SK-N-SH treated with all-trans-retinoic acid at 6 μM for 48 hours (cell line): ENCODE data around the gene PLXNC1.
"Not testable (repeated sequence)": the region's sequence is repeated elsewhere in the genome, so short reads cannot be mapped to it uniquely, and the experiment has no call there.

ENCODE experiments used
- ATAC-seq: fragments of 200-7000 bp; cut with Tn5 transposase; 3 replicates; pipeline ENCODE4 v1.9.1; 2020; ENCODE audit warnings: mild to moderate bottlenecking, moderate library complexity
- ARNTL ChIP-seq: fragments of 450-650 bp; formaldehyde crosslinking; IDR thresholded peaks from 2 replicates; pipeline ENCODE4 v1.5.0; 2020; ENCODE audit warnings: low read depth, mild to moderate bottlenecking, moderate library complexity, borderline replicate concordance
- BACH2 ChIP-seq: fragments of 250-450 bp; sonication (Bioruptor Pico); IDR thresholded peaks from 2 replicates; pipeline ENCODE4 v1.9.0; 2021; ENCODE audit warnings: mild to moderate bottlenecking, borderline replicate concordance
- ESRRG ChIP-seq: fragments of 250-450 bp; sonication (Bioruptor Pico); IDR thresholded peaks from 2 replicates; pipeline ENCODE4 v1.6.1; 2021; ENCODE audit warnings: mild to moderate bottlenecking
- GLIS3 ChIP-seq: fragments of 250-450 bp; sonication (Bioruptor Pico); IDR thresholded peaks from 2 replicates; pipeline ENCODE4 v1.5.0; 2020; ENCODE audit warnings: mild to moderate bottlenecking, moderate library complexity
- OSR1 ChIP-seq: fragments of 250-450 bp; sonication (Bioruptor Pico); IDR thresholded peaks from 2 replicates; pipeline ENCODE4 v1.8.0; 2022; ENCODE audit warnings: moderate library complexity, mild to moderate bottlenecking, inconsistent platforms
- RARB ChIP-seq: fragments of 250-450 bp; sonication (Bioruptor Pico); IDR thresholded peaks from 2 replicates; pipeline ENCODE4 v1.8.0; 2021; ENCODE audit warnings: mild to moderate bottlenecking, moderate library complexity
- SNAI2 ChIP-seq: fragments of 250-450 bp; sonication (Bioruptor Pico); IDR thresholded peaks from 2 replicates; pipeline ENCODE4 v1.5.0; 2020; ENCODE audit warnings: mild to moderate bottlenecking, moderate library complexity
- TCF4 ChIP-seq: fragments of 250-450 bp; sonication (Bioruptor Pico); IDR thresholded peaks from 2 replicates; pipeline ENCODE4 v1.8.0; 2021; ENCODE audit warnings: mild to moderate bottlenecking, moderate library complexity, borderline replicate concordance
- TOX ChIP-seq: fragments of 250-450 bp; sonication (Bioruptor Pico); IDR thresholded peaks from 2 replicates; pipeline ENCODE4 v1.8.0; 2021; ENCODE audit warnings: mild to moderate bottlenecking, moderate library complexity, borderline replicate concordance
- ZC3H10 ChIP-seq: fragments of 250-450 bp; sonication (Bioruptor Pico); IDR thresholded peaks from 2 replicates; pipeline ENCODE4 v1.5.1; 2021; ENCODE audit warnings: mild to moderate bottlenecking, moderate library complexity
- ZFP3 ChIP-seq: fragments of 250-450 bp; sonication (Bioruptor Pico); IDR thresholded peaks from 2 replicates; pipeline ENCODE4 v1.5.0; 2020; ENCODE audit warnings: mild to moderate bottlenecking, moderate library complexity
- ZFP30 ChIP-seq: fragments of 450-650 bp; formaldehyde crosslinking; IDR thresholded peaks from 2 replicates; pipeline ENCODE4 v1.5.0; 2022; ENCODE audit warnings: mild to moderate bottlenecking, moderate library complexity
- ZNF565 ChIP-seq: fragments of 450-650 bp; formaldehyde crosslinking; conservative IDR thresholded peaks from 2 replicates; pipeline ENCODE4 v1.5.0; 2020; ENCODE audit warnings: low read depth, mild to moderate bottlenecking, moderate library complexity
- ZNF70 ChIP-seq: fragments of 450-650 bp; formaldehyde crosslinking; IDR thresholded peaks from 2 replicates; pipeline ENCODE4 v1.5.0; 2020; ENCODE audit warnings: mild to moderate bottlenecking, moderate library complexity
- ZNF8 ChIP-seq: fragments of 450-650 bp; formaldehyde crosslinking; IDR thresholded peaks from 2 replicates; pipeline ENCODE4 v1.5.0; 2020; ENCODE audit warnings: mild to moderate bottlenecking, moderate library complexity
- TF ChIP-seq, protein P1 (sequence below): fragments of 250-450 bp; sonication (Bioruptor Pico); IDR thresholded peaks from 2 replicates; pipeline ENCODE4 v1.8.0; 2021; ENCODE audit warnings: low read depth, mild to moderate bottlenecking, moderate library complexity, borderline replicate concordance
- TF ChIP-seq, protein P2 (sequence below): fragments of 250-450 bp; sonication (Bioruptor Pico); IDR thresholded peaks from 2 replicates; pipeline ENCODE4 v1.5.1; 2020; ENCODE audit warnings: low read depth, mild to moderate bottlenecking, moderate library complexity
- TF ChIP-seq, protein P3 (sequence below): fragments of 250-450 bp; sonication (Bioruptor Pico); IDR thresholded peaks from 2 replicates; pipeline ENCODE4 v1.5.1; 2021; ENCODE audit warnings: mild to moderate bottlenecking, moderate library complexity
- TF ChIP-seq, protein P4 (sequence below): fragments of 250-450 bp; sonication (Bioruptor Pico); IDR thresholded peaks from 2 replicates; pipeline ENCODE4 v1.5.0; 2020; ENCODE audit warnings: mild to moderate bottlenecking, moderate library complexity
- TF ChIP-seq, protein P5 (sequence below): fragments of 250-450 bp; sonication (Bioruptor Pico); IDR thresholded peaks from 2 replicates; pipeline ENCODE4 v1.8.0; 2020; ENCODE audit warnings: mild to moderate bottlenecking, moderate library complexity, borderline replicate concordance

Gene PLXNC1

DNA sequence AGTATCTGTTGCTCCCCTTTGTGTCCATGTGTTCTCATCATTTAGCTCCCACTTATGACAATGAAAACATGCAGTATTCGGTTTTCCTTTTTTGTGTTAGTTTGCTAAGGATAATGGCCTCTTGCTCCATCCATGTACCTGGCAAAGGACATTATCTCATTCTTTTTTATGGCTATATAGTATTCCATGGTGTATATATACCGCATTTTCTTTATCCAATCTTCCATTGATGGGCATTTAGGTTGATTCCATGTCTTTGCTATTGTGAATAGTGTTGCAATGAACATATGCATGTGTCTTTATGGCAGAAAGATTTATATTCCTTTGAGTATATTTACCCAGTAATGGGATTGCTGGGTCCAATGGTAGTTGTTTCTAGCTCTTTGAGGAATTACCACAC is 168.2 kb downstream of the PLXNC1 start:
- peak; percentile 70 for TF ChIP-seq ZNF8 (CRISPR knock-in tag)
- TF ChIP-seq, all 23 proteins: peak for 1; not testable (repeated sequence) for 22
- ATAC-seq: not testable (repeated sequence)

DNA sequence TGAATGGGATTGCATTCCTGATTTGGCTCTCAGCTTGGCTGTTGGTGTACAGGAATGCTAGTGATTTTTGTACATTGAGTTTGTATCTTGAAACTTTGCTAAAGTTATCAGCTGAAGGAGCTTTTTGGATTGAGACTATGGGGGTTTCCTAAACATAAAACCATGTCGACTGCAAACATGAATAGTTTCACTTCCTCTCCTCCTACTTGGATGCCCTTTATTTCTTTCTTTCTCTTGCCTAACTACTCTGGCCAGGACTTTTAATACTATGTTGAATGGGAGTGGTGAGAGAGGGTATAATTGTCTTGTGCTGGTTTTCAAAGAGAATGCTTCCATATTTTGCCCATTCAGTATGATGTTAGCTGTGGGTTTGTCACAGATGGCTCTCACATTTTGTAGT is 169.8 kb downstream of the PLXNC1 start:
- TF ChIP-seq, protein P1, sequence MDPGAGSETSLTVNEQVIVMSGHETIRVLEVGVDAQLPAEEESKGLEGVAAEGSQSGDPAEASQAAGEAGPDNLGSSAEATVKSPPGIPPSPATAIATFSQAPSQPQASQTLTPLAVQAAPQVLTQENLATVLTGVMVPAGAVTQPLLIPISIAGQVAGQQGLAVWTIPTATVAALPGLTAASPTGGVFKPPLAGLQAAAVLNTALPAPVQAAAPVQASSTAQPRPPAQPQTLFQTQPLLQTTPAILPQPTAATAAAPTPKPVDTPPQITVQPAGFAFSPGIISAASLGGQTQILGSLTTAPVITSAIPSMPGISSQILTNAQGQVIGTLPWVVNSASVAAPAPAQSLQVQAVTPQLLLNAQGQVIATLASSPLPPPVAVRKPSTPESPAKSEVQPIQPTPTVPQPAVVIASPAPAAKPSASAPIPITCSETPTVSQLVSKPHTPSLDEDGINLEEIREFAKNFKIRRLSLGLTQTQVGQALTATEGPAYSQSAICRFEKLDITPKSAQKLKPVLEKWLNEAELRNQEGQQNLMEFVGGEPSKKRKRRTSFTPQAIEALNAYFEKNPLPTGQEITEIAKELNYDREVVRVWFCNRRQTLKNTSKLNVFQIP (CRISPR knock-in tag): no peak
- no peak for TF ChIP-seq TCF4
- no peak for TF ChIP-seq ZFP3
- TF ChIP-seq, protein P2, sequence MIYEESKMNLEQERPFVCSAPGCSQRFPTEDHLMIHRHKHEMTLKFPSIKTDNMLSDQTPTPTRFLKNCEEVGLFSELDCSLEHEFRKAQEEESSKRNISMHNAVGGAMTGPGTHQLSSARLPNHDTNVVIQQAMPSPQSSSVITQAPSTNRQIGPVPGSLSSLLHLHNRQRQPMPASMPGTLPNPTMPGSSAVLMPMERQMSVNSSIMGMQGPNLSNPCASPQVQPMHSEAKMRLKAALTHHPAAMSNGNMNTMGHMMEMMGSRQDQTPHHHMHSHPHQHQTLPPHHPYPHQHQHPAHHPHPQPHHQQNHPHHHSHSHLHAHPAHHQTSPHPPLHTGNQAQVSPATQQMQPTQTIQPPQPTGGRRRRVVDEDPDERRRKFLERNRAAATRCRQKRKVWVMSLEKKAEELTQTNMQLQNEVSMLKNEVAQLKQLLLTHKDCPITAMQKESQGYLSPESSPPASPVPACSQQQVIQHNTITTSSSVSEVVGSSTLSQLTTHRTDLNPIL (CRISPR knock-in tag): no peak
- TF ChIP-seq ZNF565 (CRISPR knock-in tag): no peak
- TF ChIP-seq, protein P3, sequence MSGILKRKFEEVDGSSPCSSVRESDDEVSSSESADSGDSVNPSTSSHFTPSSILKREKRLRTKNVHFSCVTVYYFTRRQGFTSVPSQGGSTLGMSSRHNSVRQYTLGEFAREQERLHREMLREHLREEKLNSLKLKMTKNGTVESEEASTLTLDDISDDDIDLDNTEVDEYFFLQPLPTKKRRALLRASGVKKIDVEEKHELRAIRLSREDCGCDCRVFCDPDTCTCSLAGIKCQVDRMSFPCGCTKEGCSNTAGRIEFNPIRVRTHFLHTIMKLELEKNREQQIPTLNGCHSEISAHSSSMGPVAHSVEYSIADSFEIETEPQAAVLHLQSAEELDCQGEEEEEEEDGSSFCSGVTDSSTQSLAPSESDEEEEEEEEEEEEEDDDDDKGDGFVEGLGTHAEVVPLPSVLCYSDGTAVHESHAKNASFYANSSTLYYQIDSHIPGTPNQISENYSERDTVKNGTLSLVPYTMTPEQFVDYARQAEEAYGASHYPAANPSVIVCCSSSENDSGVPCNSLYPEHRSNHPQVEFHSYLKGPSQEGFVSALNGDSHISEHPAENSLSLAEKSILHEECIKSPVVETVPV (CRISPR knock-in tag): no peak
- TF ChIP-seq ZNF8 (CRISPR knock-in tag): no peak
- no peak for TF ChIP-seq ZC3H10 (CRISPR knock-in tag)
- TF ChIP-seq, protein P4, sequence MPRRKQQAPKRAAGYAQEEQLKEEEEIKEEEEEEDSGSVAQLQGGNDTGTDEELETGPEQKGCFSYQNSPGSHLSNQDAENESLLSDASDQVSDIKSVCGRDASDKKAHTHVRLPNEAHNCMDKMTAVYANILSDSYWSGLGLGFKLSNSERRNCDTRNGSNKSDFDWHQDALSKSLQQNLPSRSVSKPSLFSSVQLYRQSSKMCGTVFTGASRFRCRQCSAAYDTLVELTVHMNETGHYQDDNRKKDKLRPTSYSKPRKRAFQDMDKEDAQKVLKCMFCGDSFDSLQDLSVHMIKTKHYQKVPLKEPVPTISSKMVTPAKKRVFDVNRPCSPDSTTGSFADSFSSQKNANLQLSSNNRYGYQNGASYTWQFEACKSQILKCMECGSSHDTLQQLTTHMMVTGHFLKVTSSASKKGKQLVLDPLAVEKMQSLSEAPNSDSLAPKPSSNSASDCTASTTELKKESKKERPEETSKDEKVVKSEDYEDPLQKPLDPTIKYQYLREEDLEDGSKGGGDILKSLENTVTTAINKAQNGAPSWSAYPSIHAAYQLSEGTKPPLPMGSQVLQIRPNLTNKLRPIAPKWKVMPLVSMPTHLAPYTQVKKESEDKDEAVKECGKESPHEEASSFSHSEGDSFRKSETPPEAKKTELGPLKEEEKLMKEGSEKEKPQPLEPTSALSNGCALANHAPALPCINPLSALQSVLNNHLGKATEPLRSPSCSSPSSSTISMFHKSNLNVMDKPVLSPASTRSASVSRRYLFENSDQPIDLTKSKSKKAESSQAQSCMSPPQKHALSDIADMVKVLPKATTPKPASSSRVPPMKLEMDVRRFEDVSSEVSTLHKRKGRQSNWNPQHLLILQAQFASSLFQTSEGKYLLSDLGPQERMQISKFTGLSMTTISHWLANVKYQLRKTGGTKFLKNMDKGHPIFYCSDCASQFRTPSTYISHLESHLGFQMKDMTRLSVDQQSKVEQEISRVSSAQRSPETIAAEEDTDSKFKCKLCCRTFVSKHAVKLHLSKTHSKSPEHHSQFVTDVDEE: no peak
- TF ChIP-seq RARB (CRISPR knock-in tag): no peak
- no peak for TF ChIP-seq GLIS3
- TF ChIP-seq BACH2 (CRISPR knock-in tag): no peak
- TF ChIP-seq ZFP30 (CRISPR knock-in tag): no peak
- no peak for TF ChIP-seq OSR1
- TF ChIP-seq, protein P5, sequence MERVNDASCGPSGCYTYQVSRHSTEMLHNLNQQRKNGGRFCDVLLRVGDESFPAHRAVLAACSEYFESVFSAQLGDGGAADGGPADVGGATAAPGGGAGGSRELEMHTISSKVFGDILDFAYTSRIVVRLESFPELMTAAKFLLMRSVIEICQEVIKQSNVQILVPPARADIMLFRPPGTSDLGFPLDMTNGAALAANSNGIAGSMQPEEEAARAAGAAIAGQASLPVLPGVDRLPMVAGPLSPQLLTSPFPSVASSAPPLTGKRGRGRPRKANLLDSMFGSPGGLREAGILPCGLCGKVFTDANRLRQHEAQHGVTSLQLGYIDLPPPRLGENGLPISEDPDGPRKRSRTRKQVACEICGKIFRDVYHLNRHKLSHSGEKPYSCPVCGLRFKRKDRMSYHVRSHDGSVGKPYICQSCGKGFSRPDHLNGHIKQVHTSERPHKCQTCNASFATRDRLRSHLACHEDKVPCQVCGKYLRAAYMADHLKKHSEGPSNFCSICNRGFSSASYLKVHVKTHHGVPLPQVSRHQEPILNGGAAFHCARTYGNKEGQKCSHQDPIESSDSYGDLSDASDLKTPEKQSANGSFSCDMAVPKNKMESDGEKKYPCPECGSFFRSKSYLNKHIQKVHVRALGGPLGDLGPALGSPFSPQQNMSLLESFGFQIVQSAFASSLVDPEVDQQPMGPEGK (CRISPR knock-in tag): no peak
- TF ChIP-seq ARNTL (CRISPR knock-in tag): no peak
- ATAC-seq: no peak

DNA sequence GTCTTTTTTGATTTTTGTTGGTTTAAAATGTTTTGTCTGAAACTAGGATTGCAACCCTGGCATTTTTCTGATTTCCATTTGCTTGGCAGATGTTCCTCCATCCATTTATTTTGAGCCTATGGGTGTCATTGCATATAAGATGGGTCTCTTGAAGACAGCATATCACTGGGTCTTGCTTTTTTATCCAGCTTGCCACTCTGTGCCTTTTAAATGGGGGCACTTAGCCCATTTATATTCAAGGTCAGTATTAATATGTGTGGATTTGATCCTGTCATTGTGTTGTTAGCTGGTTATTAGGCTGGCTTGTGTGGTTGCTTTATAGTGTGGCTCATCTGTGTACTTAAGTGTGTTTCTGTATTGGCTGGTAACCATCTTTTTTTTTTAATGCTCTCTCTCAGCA is 171.7 kb downstream of the PLXNC1 start:
- ATAC-seq: no peak
- TF ChIP-seq ZNF565 (CRISPR knock-in tag) (no peak), TOX (no peak), RARB (CRISPR knock-in tag) (no peak), ESRRG (CRISPR knock-in tag) (no peak), SNAI2 (CRISPR knock-in tag) (no peak), ZNF70 (CRISPR knock-in tag) (no peak), TCF4 (no peak), GLIS3 (no peak)
- TF ChIP-seq, protein P3 (CRISPR knock-in tag): no peak
- TF ChIP-seq, protein P2 (CRISPR knock-in tag): no peak
- TF ChIP-seq, protein P4: no peak
- TF ChIP-seq, protein P5 (CRISPR knock-in tag): no peak
